Activated CD8-positive, alpha-beta T cell treated with anti-CD3 and anti-CD28 coated beads for 36 hours (primary cell): ENCODE measurements around the gene SF3A1. TPM values are rescaled to one million over a fixed set of nuclear protein-coding genes. Genes with fewer than 3 reads are reported as not detected.
A peak's percentile ranks its signal among the peaks of the same experiment; 100 is the strongest.
"Not testable (repeated sequence)": the region's sequence is repeated elsewhere in the genome, so short reads cannot be mapped to it uniquely, and the experiment has no call there.

Source experiments
- ATAC-seq: fragments of 200-7000 bp; cut with Tn5 transposase; one replicate; pipeline ENCODE4 v1.10.0; 2021; ENCODE audit warnings: mild to moderate bottlenecking, moderate library complexity
- CTCF ChIA-PET: fragments of 350-600 bp; sonication (Branson Sonifier 250); formaldehyde crosslinking; loops from one replicate; lab custom pipeline; 2021; ENCODE audit warnings: antibody characterized with exemption; lab: Charles Lee
- POLR2A ChIA-PET: fragments of 350-600 bp; sonication (Branson Sonifier 250); formaldehyde crosslinking; loops from one replicate; lab custom pipeline; 2021; ENCODE audit warnings: antibody characterized with exemption; lab: Charles Lee
- DNase-seq: peaks from one replicate; pipeline ENCODE4 v3.0.0-alpha.2; 2020
- H3K27ac Mint-ChIP-seq: one replicate; pipeline ENCODE4 v1.8.0; 2021; ENCODE audit warnings: mild to moderate bottlenecking, mixed read lengths
- H3K27me3 Mint-ChIP-seq: one replicate; pipeline ENCODE4 v1.8.0; 2021; ENCODE audit warnings: mixed read lengths
- H3K36me3 Mint-ChIP-seq: one replicate; pipeline ENCODE4 v1.8.0; 2021; ENCODE audit warnings: low read depth, mixed read lengths
- H3K4me1 Mint-ChIP-seq: one replicate; pipeline ENCODE4 v1.8.0; 2021; ENCODE audit warnings: low read depth, mixed read lengths
- H3K4me3 Mint-ChIP-seq: one replicate; pipeline ENCODE4 v1.8.0; 2021; ENCODE audit warnings: mild to moderate bottlenecking, moderate library complexity, mixed read lengths
- H3K9me3 Mint-ChIP-seq: one replicate; pipeline ENCODE4 v1.8.0; 2021; ENCODE audit warnings: mixed read lengths
- CTCF ChIP-seq: fragments of 200-600 bp; IDR thresholded peaks from one replicate; pipeline ENCODE4 v1.8.0; 2022; ENCODE audit warnings: antibody characterized with exemption, mild to moderate bottlenecking
- intact Hi-C: fragments of 100-400 bp; cut with micrococcal nuclease; formaldehyde crosslinking; loops from one replicate; pipeline ENCODE4 v1.10.0; 2022
- total RNA-seq, 2 experiments: library from RNA; stranded (reverse); gene quantifications; one replicate each; pipeline ENCODE4 v1.2.3, GENCODE V29; 2021

The SF3A1 gene
- total RNA-seq, 2 experiments from 2014 or later = 252 to 262 TPM

GRCh38 chr22:30347255-30347892, 9.3 kb downstream of the SF3A1 start:
- no peak for TF ChIP-seq CTCF
- DNase-seq (no peak), ATAC-seq (peak; percentile 81)
- peaks cover 69% of the 10 kb centered on the region for H3K36me3 Mint-ChIP-seq
- peak overlapping the region; percentile 83 for H3K27ac Mint-ChIP-seq
- POLR2A ChIA-PET = interaction anchor here (1.2 to 1.9 kb wide), 3 partner anchors 9 to 52 kb away, joined by 4 to 8 read pairs (median 4); partner anchors contain the start of genes CCDC157 and SF3A1
- no peaks in the 10 kb centered on the region for H3K27me3 Mint-ChIP-seq
- intact Hi-C loops = no loop called here
- CTCF ChIA-PET = interaction anchor here (0.8 to 2.1 kb wide), 3 partner anchors 40 to 59 kb away, joined by 3 to 12 read pairs (median 6); partner anchors contain the start of gene RNF215
- no peak overlapping the region for H3K4me3 Mint-ChIP-seq
- H3K9me3 Mint-ChIP-seq = no peaks in the 10 kb centered on the region
- H3K4me1 Mint-ChIP-seq = peaks cover 45% of the 10 kb centered on the region

GRCh38 chr22:30344447-30345200, 12.1 kb downstream of the SF3A1 start:
- H3K27ac Mint-ChIP-seq = peak overlapping the region; percentile 55
- no peaks in the 10 kb centered on the region for H3K27me3 Mint-ChIP-seq
- no peaks in the 10 kb centered on the region for H3K9me3 Mint-ChIP-seq
- CTCF ChIA-PET = interaction anchor here (0.9 to 1.9 kb wide), 3 partner anchors 42 to 57 kb away, joined by 3 to 7 read pairs (median 5); partner anchors contain the start of gene RNF215
- peaks cover 65% of the 10 kb centered on the region for H3K36me3 Mint-ChIP-seq
- peaks cover 29% of the 10 kb centered on the region for H3K4me1 Mint-ChIP-seq
- POLR2A ChIA-PET = interaction anchor here (0.6 to 2.1 kb wide), 4 partner anchors 10 to 94 kb away, joined by 3 to 7 read pairs (median 4); partner anchors contain the start of gene TBC1D10A
- TF ChIP-seq CTCF = no peak
- intact Hi-C loops = no loop called here
- no peak overlapping the region for H3K4me3 Mint-ChIP-seq
- peak; percentile 15 for ATAC-seq
- peak; percentile 16 for DNase-seq

GRCh38 chr22:30340911-30341685, 15.6 kb downstream of the SF3A1 start:
- no peak for ATAC-seq
- H3K4me3 Mint-ChIP-seq = no peak overlapping the region
- POLR2A ChIA-PET = interaction anchor here (0.9 to 3.9 kb wide), 3 partner anchors 13 to 71 kb away, joined by 3 to 20 read pairs (median 6); partner anchors contain the start of genes CCDC157 and SF3A1
- DNase-seq = no peak
- H3K27ac Mint-ChIP-seq = no peak overlapping the region
- H3K27me3 Mint-ChIP-seq = no peaks in the 10 kb centered on the region
- no peaks in the 10 kb centered on the region for H3K9me3 Mint-ChIP-seq
- CTCF ChIA-PET = interaction anchor here (0.9 to 3.9 kb wide), 3 partner anchors 17 to 53 kb away, joined by 3 to 10 read pairs (median 4); partner anchors contain the start of gene RNF215
- TF ChIP-seq CTCF = no peak
- H3K36me3 Mint-ChIP-seq = peaks cover 74% of the 10 kb centered on the region
- peaks cover 5% of the 10 kb centered on the region for H3K4me1 Mint-ChIP-seq
- intact Hi-C loops = no loop called here

GRCh38 chr22:30338802-30339201, 17.9 kb downstream of the SF3A1 start:
- Mint-ChIP-seq H3K9me3 (no peaks in the 10 kb centered on the region), H3K36me3 (peaks cover 80% of the 10 kb centered on the region), H3K4me3 (no peak overlapping the region), H3K27me3 (no peaks in the 10 kb centered on the region), H3K27ac (no peak overlapping the region), H3K4me1 (peaks cover 19% of the 10 kb centered on the region)
- ATAC-seq (no peak), DNase-seq (no peak)
- no peak for TF ChIP-seq CTCF
- intact Hi-C loops = no loop called here
- ChIA-PET CTCF (interaction anchor here (1.4 to 3.9 kb wide), 2 partner anchors 49 to 51 kb away, joined by 3 to 10 read pairs; partner anchors contain the start of gene RNF215), POLR2A (interaction anchor here (0.6 to 3.9 kb wide), 4 partner anchors 11 to 439 kb away, joined by 3 to 20 read pairs (median 3); no protein-coding TSS in a partner anchor)

GRCh38 chr22:30338341-30338740, 18.4 kb downstream of the SF3A1 start:
- H3K9me3 Mint-ChIP-seq, intact Hi-C loops, ATAC-seq, H3K27me3 Mint-ChIP-seq, H3K27ac Mint-ChIP-seq, DNase-seq, H3K4me3 Mint-ChIP-seq: not testable (repeated sequence)
- ChIA-PET CTCF (interaction anchor here (1.4 to 3.9 kb wide), 2 partner anchors 49 to 50 kb away, joined by 3 to 10 read pairs; partner anchors contain the start of gene RNF215), POLR2A (interaction anchor here (0.6 to 3.9 kb wide), 3 partner anchors 10 to 439 kb away, joined by 3 to 20 read pairs (median 3); no protein-coding TSS in a partner anchor)
- Mint-ChIP-seq H3K36me3 (peaks cover 77% of the 10 kb centered on the region), H3K4me1 (peaks cover 24% of the 10 kb centered on the region)
